K562 (cell line): Measurements from ENCODE around the gene AMN1. TPM values are rescaled to one million over a fixed set of nuclear protein-coding genes. Genes with fewer than 3 reads are reported as not detected.
A peak's percentile ranks its signal among the peaks of the same experiment; 100 is the strongest.

Experiments
- ATAC-seq: fragments of 200-7000 bp; cut with Tn5 transposase; 3 replicates; pipeline ENCODE4 v1.9.1; 2020; ENCODE audit warnings: moderate library complexity
- BruUV-seq: library from RNA; stranded (reverse); fragments of 400-500 nt; replicated peaks from 2 replicates; lab custom pipeline; 2021; lab: Mats Ljungman, UMichigan
- CTCF ChIA-PET: fragments of 300-600 bp; formaldehyde crosslinking; extraction: SDS; loops from one replicate; lab custom pipeline; 2021; ENCODE audit warnings: low intra/inter-chr PET ratio; lab: Yijun Ruan, JAX
- POLR2A ChIA-PET: fragments of 300-600, 350-650 bp; sonication (Branson Sonifier 250); formaldehyde crosslinking; extraction: SDS; loops from one replicate; lab custom pipeline; 2021; ENCODE audit warnings: antibody characterized with exemption, inconsistent platforms; lab: Yijun Ruan, JAX
- DNase-seq, 4 experiments: peaks; one replicate each; pipeline versions ENCODE4 v3.0.0 to v3.0.0-alpha.2; 2011 to 2018; ENCODE audit warnings: low spot score in 3 of 4, mixed read lengths in 3 of 4; ENCODE audit errors: extremely low read depth in 1 of 4
- FAIRE-seq: peaks from 2 replicates; lab custom pipeline; 2011; peaks lifted over from hg19 to GRCh38; lab: Jason Lieb, UNC
- H2AFZ ChIP-seq: 2 replicates; pipeline ENCODE4 v1.6.0; 2011; ENCODE audit warnings: low read depth, low read length, control low read depth, inconsistent platforms
- H3K27ac ChIP-seq: fragments of 200-600 bp; 3 replicates; pipeline ENCODE4 v1.8.0; 2011; ENCODE audit warnings: low read depth, mild to moderate bottlenecking, control low read depth, inconsistent platforms, low read length, moderate library complexity, mixed read lengths; ENCODE audit errors: extremely low read depth
- H3K27me3 ChIP-seq, 2 experiments: fragments of 300-600 bp in 1 of 2; 2 replicates in 1 of 2; 3 replicates in 1 of 2; pipeline versions ENCODE4 v1.6.0 to v1.8.0; 2011; ENCODE audit warnings: inconsistent platforms in 2 of 2, low read length in 2 of 2, mild to moderate bottlenecking in 1 of 2, mixed read lengths in 1 of 2, moderate library complexity in 1 of 2; ENCODE audit not compliant: control insufficient read depth in 2 of 2, insufficient read depth in 2 of 2
- H3K36me3 ChIP-seq: fragments of 300-600 bp; 3 replicates; pipeline ENCODE4 v1.8.0; 2011; ENCODE audit warnings: mild to moderate bottlenecking, low read length, inconsistent platforms; ENCODE audit not compliant: control insufficient read depth, insufficient read depth
- H3K4me1 ChIP-seq, 2 experiments: fragments of 200-600 bp in 1 of 2; replicated peaks in 1 of 2; 2 replicates in 1 of 2; 3 replicates in 1 of 2; pipeline versions ENCODE4 v1.5.1 to v1.8.0; 2011; ENCODE audit warnings: inconsistent platforms in 2 of 2, low read length in 2 of 2, mild to moderate bottlenecking in 1 of 2, mixed read lengths in 1 of 2, moderate library complexity in 1 of 2; ENCODE audit not compliant: control insufficient read depth in 2 of 2, insufficient read depth in 2 of 2
- H3K4me2 ChIP-seq: 2 replicates; pipeline ENCODE4 v1.6.1; 2011; ENCODE audit warnings: low read length, control low read depth, inconsistent platforms, mixed read lengths; ENCODE audit not compliant: insufficient read depth
- H3K4me3 ChIP-seq: fragments of 200-600 bp; sonication (generic), shearing (Covaris generic); 2 replicates; pipeline ENCODE4 v1.5.1; 2016; ENCODE audit warnings: control low read depth, inconsistent platforms
- H3K79me2 ChIP-seq: fragments of 200-600 bp; 3 replicates; pipeline ENCODE4 v1.8.0; 2011; ENCODE audit warnings: low read length, inconsistent platforms; ENCODE audit not compliant: control insufficient read depth, insufficient read depth
- H3K9ac ChIP-seq, 2 experiments: 2 replicates each; pipeline versions ENCODE4 v1.6.0 to v1.6.1; 2011; ENCODE audit warnings: low read depth in 2 of 2, low read length in 2 of 2, control low read depth in 1 of 2, inconsistent platforms in 1 of 2, mild to moderate bottlenecking in 1 of 2, mixed read lengths in 1 of 2; ENCODE audit not compliant: insufficient read depth in 1 of 2
- H3K9me1 ChIP-seq: one replicate; pipeline ENCODE4 v1.6.0; 2011; ENCODE audit warnings: inconsistent platforms, mild to moderate bottlenecking, low read length, moderate library complexity; ENCODE audit not compliant: control insufficient read depth, insufficient read depth
- H3K9me3 ChIP-seq: replicated peaks from 2 replicates; pipeline ENCODE4 v1.5.1; 2011; ENCODE audit warnings: low read depth, low read length, inconsistent platforms; ENCODE audit not compliant: control insufficient read depth, insufficient read depth
- H4K20me1 ChIP-seq: replicated peaks from 2 replicates; pipeline ENCODE4 v1.6.1; 2011; ENCODE audit warnings: low read length, inconsistent platforms, mixed read lengths; ENCODE audit not compliant: control insufficient read depth, insufficient read depth
- KDM2B ChIP-seq: fragments of 250-450 bp; sonication (Bioruptor Pico); IDR thresholded peaks from 2 replicates; pipeline ENCODE4 v1.8.0; 2021; ENCODE audit warnings: mild to moderate bottlenecking, moderate library complexity
- MAZ ChIP-seq, 2 experiments: fragments of 450-650 bp in 1 of 2; sonication (generic) in 1 of 2; formaldehyde crosslinking; IDR thresholded peaks in 1 of 2; conservative IDR thresholded peaks in 1 of 2; 2 replicates each; pipeline versions ENCODE4 v1.4.0 to v1.5.0; 2020; ENCODE audit warnings: mild to moderate bottlenecking in 1 of 2, missing genetic modification reagents in 1 of 2
- RBM17 ChIP-seq: fragments of 200-400 bp; formaldehyde crosslinking; IDR thresholded peaks from 2 replicates; pipeline ENCODE4 v1.6.1; 2017; ENCODE audit warnings: low read depth, mild to moderate bottlenecking, low read length, borderline replicate concordance
- ZC3H11A ChIP-seq: IDR thresholded peaks from 2 replicates; pipeline ENCODE4 v1.6.1; 2012; ENCODE audit warnings: low read depth, low read length, improper control_type of control experiment
- ZNF134 ChIP-seq: fragments of 250-450 bp; sonication (Bioruptor Pico); conservative IDR thresholded peaks from 2 replicates; pipeline ENCODE4 v1.4.0; 2020
- ZNF316 ChIP-seq: fragments of 450-650 bp; IDR thresholded peaks from 2 replicates; pipeline ENCODE4 v1.6.1; 2016
- WGBS: fragments of 100-300 bp; shearing (Covaris generic); methylation state at CpG from one replicate; pipeline ENCODE4 v1.1.6; 2016; ENCODE audit warnings: low coverage, mixed read lengths; ENCODE audit not compliant: insufficient coverage; ENCODE audit errors: missing lambda C conversion rate; 5-methylcytosine and 5-hydroxymethylcytosine counted together
- in situ Hi-C: fragments of 300-500 bp; cut with MboI; formaldehyde crosslinking; loops from 4 replicates; pipeline ENCODE4 v1.15.0; 2018; ENCODE audit warnings: inconsistent platforms, mixed read lengths
- intact Hi-C: fragments of 100-400 bp; cut with micrococcal nuclease; formaldehyde crosslinking; loops from 2 replicates; pipeline ENCODE4 v1.14.2; 2022
- polyA plus RNA-seq, 8 experiments: library from polyadenylated mRNA; depleted of rRNA in 4 of 8; stranded (reverse) in 5 of 8; unstranded in 3 of 8; fragments of >200 nt; fragmentation: Nextera tagmentation in 2 of 8; fragmentation: Illumina TruSeq in 1 of 8; extraction: Ambion mirVana in 2 of 8; extraction: Trizol in 1 of 8; gene quantifications; 2 replicates each; pipeline versions ENCODE4 v1.2.1 to v1.2.3, GENCODE V29; 2011 to 2014; ENCODE audit warnings: inconsistent platforms in 1 of 8, missing spikeins in 1 of 8
- total RNA-seq, 7 experiments: library from RNA; depleted of rRNA in 6 of 7; stranded (reverse); fragments of >200 nt in 6 of 7; fragmentation: Illumina TruSeq in 2 of 7; extraction: Trizol in 2 of 7; gene quantifications; 2 replicates each; pipeline versions ENCODE4 v1.2.1 to v1.2.3, GENCODE V29; 2011 to 2021; ENCODE audit warnings: low replicate concordance in 1 of 7

AMN1 gene
- total and polyA plus RNA-seq, 9 of the 15 experiments (the other 6 are each of a cell fraction or from before 2014, with no cell fraction given) = 5.2 to 27.6 (median 13.0) TPM

DNA sequence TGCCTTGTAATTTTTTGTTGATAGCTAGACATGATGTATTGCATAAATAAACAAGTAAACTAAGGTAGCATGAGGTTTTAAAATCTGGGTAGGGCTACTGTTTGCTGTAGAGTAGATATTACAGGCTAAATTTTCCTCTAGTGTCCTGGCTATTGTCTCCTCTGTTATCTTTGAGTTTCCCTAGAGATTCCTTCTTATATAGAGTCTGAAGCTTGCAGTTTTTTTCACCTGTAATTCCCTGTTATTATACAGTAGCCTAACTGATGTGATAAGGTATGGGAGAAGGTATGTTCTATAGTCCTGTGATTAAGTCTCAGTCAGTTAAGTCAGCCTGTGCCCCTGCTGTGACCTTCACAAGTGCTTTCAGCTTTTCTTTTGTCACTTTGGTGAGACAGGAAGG, 59.8 kb downstream of the AMN1 start:
- no peak for ATAC-seq
- H3K4me3 ChIP-seq = no peak overlapping the region
- no peaks in the 10 kb centered on the region for H3K36me3 ChIP-seq
- no peaks in the 10 kb centered on the region for H3K9me1 ChIP-seq
- intact Hi-C loops (no loop called here), in situ Hi-C loops (no loop called here)
- H3K9ac ChIP-seq = no peak overlapping the region
- TF ChIP-seq ZNF134 (CRISPR knock-in tag) = no peak
- no peak for TF ChIP-seq MAZ (CRISPR knock-in tag; conservative IDR thresholded peaks at IDR 0.05 in 1 of 2, IDR thresholded peaks at IDR 0.05 in 1 of 2)
- no peaks in the 10 kb centered on the region; a peak in 1 of 5 replicates for H3K4me1 ChIP-seq
- ChIA-PET POLR2A (no interaction called here), CTCF (no interaction called here)
- no peaks in the 10 kb centered on the region for H3K27me3 ChIP-seq
- no peak for FAIRE-seq
- H3K9me3 ChIP-seq = no peaks in the 10 kb centered on the region
- H3K79me2 ChIP-seq = no peaks in the 10 kb centered on the region
- BruUV-seq = no TSS peak
- H2AFZ ChIP-seq = 0 out of 2 replicates have a peak overlapping the region, but pooled peaks have one; percentile 30
- H3K4me2 ChIP-seq = no peak overlapping the region
- H3K27ac ChIP-seq = no peak overlapping the region
- DNase-seq = no peak
- H4K20me1 ChIP-seq = no peaks in the 10 kb centered on the region

GRCh38 chr12:31664038-31664437, 64.8 kb downstream of the AMN1 start:
- Histone ChIP-seq H3K27me3 (no peaks in the 10 kb centered on the region), H3K4me2 (no peak overlapping the region), H3K4me1 (no peaks in the 10 kb centered on the region; a peak in 1 of 5 replicates), H3K27ac (no peak overlapping the region), H3K9me1 (no peaks in the 10 kb centered on the region), H3K79me2 (no peaks in the 10 kb centered on the region), H3K36me3 (no peaks in the 10 kb centered on the region), H3K9me3 (no peaks in the 10 kb centered on the region), H2AFZ (no peak overlapping the region), H3K9ac (no peak overlapping the region), H3K4me3 (no peak overlapping the region), H4K20me1 (no peaks in the 10 kb centered on the region)
- in situ Hi-C loops = no loop called here
- ATAC-seq (no peak), DNase-seq (no peak), FAIRE-seq (no peak)
- no TSS peak for BruUV-seq
- CTCF ChIA-PET = no interaction called here
- 60% methylated on average over 6 of the region's 6 CpGs for WGBS
- TF ChIP-seq RBM17 (no peak), KDM2B (CRISPR knock-in tag) (no peak), ZC3H11A (no peak), ZNF316 (peak; percentile 57)
- POLR2A ChIA-PET = no interaction called here
- intact Hi-C loops = no loop called here
